Activated B cell treated with CpG ODN at 0.5 μM for 24 hours (primary cell): ENCODE data around the gene MRLN. TPM values are rescaled to one million over a fixed set of nuclear protein-coding genes. Genes with fewer than 3 reads are reported as not detected.

Source experiments
- ATAC-seq: fragments of 200-7000 bp; cut with Tn5 transposase; one replicate; pipeline ENCODE4 v1.10.0; 2021; ENCODE audit warnings: low read depth, mild to moderate bottlenecking, moderate library complexity
- CTCF ChIA-PET: fragments of 350-600 bp; sonication (Branson Sonifier 250); formaldehyde crosslinking; loops from one replicate; lab custom pipeline; 2021; ENCODE audit warnings: antibody characterized with exemption; lab: Charles Lee
- POLR2A ChIA-PET: fragments of 350-600 bp; sonication (Branson Sonifier 250); formaldehyde crosslinking; loops from one replicate; lab custom pipeline; 2021; ENCODE audit warnings: antibody characterized with exemption; lab: Charles Lee
- DNase-seq: peaks from one replicate; pipeline ENCODE4 v3.0.0; 2022
- H3K27ac Mint-ChIP-seq: one replicate; pipeline ENCODE4 v1.8.0; 2020; ENCODE audit warnings: mixed read lengths
- H3K27me3 Mint-ChIP-seq: one replicate; pipeline ENCODE4 v1.8.0; 2021; ENCODE audit warnings: mixed read lengths
- H3K36me3 Mint-ChIP-seq: one replicate; pipeline ENCODE4 v1.8.0; 2021; ENCODE audit warnings: low read depth, mixed read lengths
- H3K4me1 Mint-ChIP-seq: one replicate; pipeline ENCODE4 v1.8.0; 2021; ENCODE audit warnings: mixed read lengths
- H3K4me3 Mint-ChIP-seq: one replicate; pipeline ENCODE4 v1.8.0; 2020; ENCODE audit warnings: mild to moderate bottlenecking, mixed read lengths
- H3K9me3 Mint-ChIP-seq: one replicate; pipeline ENCODE4 v1.8.0; 2020; ENCODE audit warnings: mixed read lengths
- intact Hi-C: fragments of 100-400 bp; cut with micrococcal nuclease; formaldehyde crosslinking; loops from one replicate; pipeline ENCODE4 v1.15.1; 2024
- total RNA-seq: library from RNA; stranded (reverse); gene quantifications from 2 replicates; pipeline ENCODE4 v1.2.3, GENCODE V29; 2022
- TF ChIP-seq, protein P1 (sequence below): fragments of 200-600 bp; IDR thresholded peaks from one replicate; pipeline ENCODE4 v1.8.0; 2022; ENCODE audit warnings: antibody characterized with exemption, mild to moderate bottlenecking

The MRLN gene
- total RNA-seq = not detected in 2 replicates

DNA sequence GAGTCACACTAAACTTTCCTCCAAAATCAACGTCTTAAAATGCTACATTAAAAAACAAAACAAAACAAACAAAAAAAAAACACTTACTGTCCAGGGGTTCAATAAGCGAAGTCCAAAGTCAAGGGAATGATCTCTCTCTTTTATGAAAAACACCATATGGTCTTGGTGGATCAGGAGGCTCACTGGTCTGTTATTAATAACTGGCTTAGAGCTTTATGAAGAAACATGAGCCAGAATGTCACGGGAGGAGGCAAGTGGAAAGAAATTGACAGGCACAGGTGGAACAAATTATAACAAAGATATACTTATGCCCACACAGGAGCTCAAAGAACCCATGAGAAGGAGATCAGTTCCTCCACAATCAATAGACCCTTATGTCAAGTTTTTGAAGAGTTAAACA is at the start of gene MRLN:
TSS of gene MRLN (minus strand) at position 189 of the 400 bp plus-strand sequence.
- no peaks in the 10 kb centered on the region for H3K4me1 Mint-ChIP-seq
- ChIA-PET CTCF (no interaction called here), POLR2A (no interaction called here)
- intact Hi-C loops = no loop called here
- no peaks in the 10 kb centered on the region for H3K36me3 Mint-ChIP-seq
- TF ChIP-seq, protein P1, sequence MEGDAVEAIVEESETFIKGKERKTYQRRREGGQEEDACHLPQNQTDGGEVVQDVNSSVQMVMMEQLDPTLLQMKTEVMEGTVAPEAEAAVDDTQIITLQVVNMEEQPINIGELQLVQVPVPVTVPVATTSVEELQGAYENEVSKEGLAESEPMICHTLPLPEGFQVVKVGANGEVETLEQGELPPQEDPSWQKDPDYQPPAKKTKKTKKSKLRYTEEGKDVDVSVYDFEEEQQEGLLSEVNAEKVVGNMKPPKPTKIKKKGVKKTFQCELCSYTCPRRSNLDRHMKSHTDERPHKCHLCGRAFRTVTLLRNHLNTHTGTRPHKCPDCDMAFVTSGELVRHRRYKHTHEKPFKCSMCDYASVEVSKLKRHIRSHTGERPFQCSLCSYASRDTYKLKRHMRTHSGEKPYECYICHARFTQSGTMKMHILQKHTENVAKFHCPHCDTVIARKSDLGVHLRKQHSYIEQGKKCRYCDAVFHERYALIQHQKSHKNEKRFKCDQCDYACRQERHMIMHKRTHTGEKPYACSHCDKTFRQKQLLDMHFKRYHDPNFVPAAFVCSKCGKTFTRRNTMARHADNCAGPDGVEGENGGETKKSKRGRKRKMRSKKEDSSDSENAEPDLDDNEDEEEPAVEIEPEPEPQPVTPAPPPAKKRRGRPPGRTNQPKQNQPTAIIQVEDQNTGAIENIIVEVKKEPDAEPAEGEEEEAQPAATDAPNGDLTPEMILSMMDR = no peak
- H3K9me3 Mint-ChIP-seq = no peaks in the 10 kb centered on the region
- no peak within 1 kb of the TSS for H3K27ac Mint-ChIP-seq
- ATAC-seq = no peak
- peaks cover 5% of the 10 kb centered on the region for H3K27me3 Mint-ChIP-seq
- no peak for DNase-seq
- H3K4me3 Mint-ChIP-seq = no peak within 1 kb of the TSS

DNA sequence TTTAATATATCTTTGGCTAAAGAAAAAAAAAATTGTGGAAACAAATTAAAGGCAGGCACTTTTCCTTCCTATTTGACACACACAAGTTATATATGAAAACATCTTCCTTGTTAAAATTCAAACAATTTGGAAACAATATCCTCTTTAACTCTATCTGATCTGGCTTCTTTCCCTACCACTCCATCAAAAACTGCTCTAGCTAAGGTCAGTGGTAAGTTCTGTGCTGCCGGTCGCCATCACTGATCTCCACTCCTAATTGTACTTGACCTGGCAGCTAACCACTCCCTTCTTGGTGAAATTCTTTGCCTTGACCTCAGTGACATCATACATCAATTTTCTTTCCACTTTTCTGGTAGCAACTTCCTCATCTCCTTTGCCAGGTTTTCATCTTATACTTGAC is 47.9 kb upstream of the MRLN start:
- Mint-ChIP-seq H3K36me3 (peaks cover 90% of the 10 kb centered on the region), H3K4me3 (no peak overlapping the region), H3K27ac (no peak overlapping the region), H3K9me3 (no peaks in the 10 kb centered on the region), H3K4me1 (peaks cover 16% of the 10 kb centered on the region), H3K27me3 (no peaks in the 10 kb centered on the region)
- ATAC-seq (no peak), DNase-seq (no peak)
- intact Hi-C loops = no loop called here
- TF ChIP-seq, protein P1 = no peak
- ChIA-PET CTCF (no interaction called here), POLR2A (no interaction called here)

DNA sequence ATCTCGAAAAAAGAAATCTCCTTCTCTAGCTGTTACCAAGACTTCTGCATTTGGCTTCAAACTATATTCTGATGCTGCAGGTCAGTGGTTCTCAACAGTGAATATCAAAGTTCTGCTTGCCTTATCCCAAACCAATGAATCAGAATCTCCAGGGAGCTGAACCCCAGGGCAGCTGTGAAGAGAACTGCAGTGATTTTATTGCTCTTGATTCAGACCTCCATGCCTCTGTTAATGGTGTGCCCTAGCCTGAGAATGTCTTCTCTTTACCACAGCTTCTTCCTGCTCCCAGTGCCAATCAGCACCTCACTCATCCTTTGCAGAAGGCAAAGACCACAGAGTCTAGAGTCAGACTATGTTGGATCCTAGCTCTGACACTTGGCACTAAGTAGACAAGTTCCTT is 46.2 kb upstream of the MRLN start:
- peaks cover 89% of the 10 kb centered on the region for H3K36me3 Mint-ChIP-seq
- CTCF ChIA-PET = interaction anchor here (0.8 to 0.9 kb wide), 2 partner anchors 31 to 108 kb away, joined by 3 to 4 read pairs; no protein-coding TSS in a partner anchor
- ATAC-seq (no peak), DNase-seq (no peak)
- no peaks in the 10 kb centered on the region for H3K27me3 Mint-ChIP-seq
- H3K27ac Mint-ChIP-seq = peak overlapping the region; percentile 10
- H3K4me1 Mint-ChIP-seq = peaks cover 12% of the 10 kb centered on the region
- H3K9me3 Mint-ChIP-seq = no peaks in the 10 kb centered on the region
- intact Hi-C loops = no loop called here
- TF ChIP-seq, protein P1 = no peak
- no peak overlapping the region for H3K4me3 Mint-ChIP-seq
- POLR2A ChIA-PET = no interaction called here

DNA sequence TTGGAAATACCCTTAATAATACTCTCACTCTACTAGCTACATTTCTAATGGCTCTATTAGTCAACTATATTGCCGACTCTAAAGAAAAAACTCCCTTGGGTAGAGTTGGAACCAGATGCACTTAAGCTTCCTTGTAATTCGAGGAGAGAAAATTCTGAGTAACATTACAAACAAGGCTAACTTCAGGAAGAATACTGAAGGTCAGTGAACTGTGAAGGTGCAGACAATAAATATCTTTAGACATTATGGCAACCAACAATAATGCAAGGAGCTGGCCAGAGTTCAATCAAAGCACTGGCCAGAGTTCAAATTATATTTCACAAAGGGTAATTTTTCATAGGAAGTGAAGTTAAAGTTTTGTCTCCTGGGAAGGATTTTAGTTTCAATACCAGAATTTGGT is 40.7 kb upstream of the MRLN start:
- Mint-ChIP-seq H3K4me1 (no peaks in the 10 kb centered on the region), H3K27ac (no peak overlapping the region), H3K36me3 (peaks cover 85% of the 10 kb centered on the region), H3K27me3 (no peaks in the 10 kb centered on the region), H3K4me3 (no peak overlapping the region), H3K9me3 (no peaks in the 10 kb centered on the region)
- ChIA-PET POLR2A (no interaction called here), CTCF (interaction anchor here (1.4 kb wide), 1 partner anchor 168 kb away, joined by 4 read pairs; no protein-coding TSS in a partner anchor)
- ATAC-seq (no peak), DNase-seq (no peak)
- TF ChIP-seq, protein P1 = no peak
- intact Hi-C loops = no loop called here

DNA sequence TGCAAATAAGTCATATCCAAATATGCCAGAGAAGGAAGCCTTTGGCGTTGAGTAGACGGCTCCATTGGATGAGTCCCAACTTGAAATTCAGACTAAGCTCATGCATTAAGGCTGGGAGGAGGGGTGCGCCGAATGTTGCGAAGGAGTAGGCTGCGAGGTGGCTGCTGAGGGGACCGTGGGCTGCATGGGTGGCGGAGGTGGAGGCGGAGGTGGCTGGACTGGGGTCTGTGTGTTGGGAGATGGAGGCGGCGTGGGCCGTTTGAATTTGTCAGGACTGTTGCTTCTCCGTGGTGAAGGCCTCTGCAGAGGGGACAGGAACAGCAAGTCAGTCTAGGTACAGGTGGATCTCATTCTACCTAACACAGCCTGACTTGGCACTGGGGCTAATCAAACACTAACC is 39.6 kb upstream of the MRLN start:
- Mint-ChIP-seq H3K27me3 (no peaks in the 10 kb centered on the region), H3K4me1 (no peaks in the 10 kb centered on the region), H3K4me3 (no peak overlapping the region), H3K36me3 (peaks cover 83% of the 10 kb centered on the region), H3K27ac (no peak overlapping the region), H3K9me3 (no peaks in the 10 kb centered on the region)
- TF ChIP-seq, protein P1 = no peak
- ChIA-PET POLR2A (no interaction called here), CTCF (interaction anchor here (1.4 kb wide), 1 partner anchor 167 kb away, joined by 4 read pairs; no protein-coding TSS in a partner anchor)
- DNase-seq = no peak
- no peak for ATAC-seq
- intact Hi-C loops = no loop called here
